Activated gamma-delta T cell (primary cell): ENCODE results near the gene PLRG1.
A peak's percentile ranks its signal among the peaks of the same experiment; 100 is the strongest.
"Not testable (repeated sequence)": the region's sequence is repeated elsewhere in the genome, so short reads cannot be mapped to it uniquely, and the experiment has no call there.

Experiments used
- DNase-seq: peaks from one replicate; lab custom pipeline; 2025; lab: John Stamatoyannopoulos, UW
- total RNA-seq, 2 donors: gene quantifications; one replicate each; lab custom pipeline; 2026; lab: John Stamatoyannopoulos, UW

PLRG1 gene
- 98.4 to 99.5 reads per million in 2 donors for total RNA-seq

DNA sequence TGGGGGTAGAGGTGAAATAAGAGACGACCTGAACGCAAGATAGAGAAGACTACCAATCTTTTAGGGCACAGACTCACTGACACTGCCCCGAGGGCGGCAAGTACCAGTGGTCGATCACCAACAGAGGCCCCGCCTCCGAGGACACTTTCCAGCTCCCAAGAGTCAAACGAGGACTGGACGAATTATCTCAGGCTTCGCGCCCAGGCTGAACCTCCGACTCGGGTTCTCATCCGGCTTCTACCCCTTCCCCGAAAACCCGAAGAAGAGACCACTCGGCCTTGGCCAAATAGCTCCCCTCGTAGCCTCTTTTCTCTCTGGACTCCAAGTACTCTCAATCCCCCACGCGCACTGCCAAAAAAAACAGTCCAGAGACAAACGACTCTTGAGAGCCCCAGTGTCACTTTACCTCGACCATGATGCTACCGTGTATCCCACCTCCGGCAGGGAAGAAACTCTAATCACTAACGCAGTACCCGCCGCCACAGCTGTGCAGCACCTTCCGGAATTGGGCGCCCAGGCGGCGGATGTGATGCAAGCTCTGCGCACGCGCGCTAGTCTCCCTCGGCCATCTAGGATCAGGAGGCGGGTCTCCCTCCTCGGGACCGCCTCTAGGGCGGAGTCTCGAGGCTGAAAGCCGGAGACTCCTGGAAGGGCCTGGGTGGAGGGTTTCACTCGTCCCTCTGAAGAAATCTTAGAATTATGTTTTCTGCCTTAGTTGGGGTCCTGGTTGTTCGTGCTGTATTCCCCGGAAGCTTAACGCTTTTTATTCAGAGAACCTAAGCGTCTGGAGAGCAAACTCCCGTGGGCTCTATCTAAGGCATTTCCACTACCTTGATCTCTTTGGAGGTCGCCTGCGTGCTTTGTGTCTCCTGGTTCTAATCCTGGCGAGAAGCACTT is at the start of gene PLRG1:
TSS of gene PLRG1 (minus strand) at position 507 of the 897 bp plus-strand sequence. CDS start at position 415, 92 bp downstream.
- DNase-seq: peak; percentile 91

DNA sequence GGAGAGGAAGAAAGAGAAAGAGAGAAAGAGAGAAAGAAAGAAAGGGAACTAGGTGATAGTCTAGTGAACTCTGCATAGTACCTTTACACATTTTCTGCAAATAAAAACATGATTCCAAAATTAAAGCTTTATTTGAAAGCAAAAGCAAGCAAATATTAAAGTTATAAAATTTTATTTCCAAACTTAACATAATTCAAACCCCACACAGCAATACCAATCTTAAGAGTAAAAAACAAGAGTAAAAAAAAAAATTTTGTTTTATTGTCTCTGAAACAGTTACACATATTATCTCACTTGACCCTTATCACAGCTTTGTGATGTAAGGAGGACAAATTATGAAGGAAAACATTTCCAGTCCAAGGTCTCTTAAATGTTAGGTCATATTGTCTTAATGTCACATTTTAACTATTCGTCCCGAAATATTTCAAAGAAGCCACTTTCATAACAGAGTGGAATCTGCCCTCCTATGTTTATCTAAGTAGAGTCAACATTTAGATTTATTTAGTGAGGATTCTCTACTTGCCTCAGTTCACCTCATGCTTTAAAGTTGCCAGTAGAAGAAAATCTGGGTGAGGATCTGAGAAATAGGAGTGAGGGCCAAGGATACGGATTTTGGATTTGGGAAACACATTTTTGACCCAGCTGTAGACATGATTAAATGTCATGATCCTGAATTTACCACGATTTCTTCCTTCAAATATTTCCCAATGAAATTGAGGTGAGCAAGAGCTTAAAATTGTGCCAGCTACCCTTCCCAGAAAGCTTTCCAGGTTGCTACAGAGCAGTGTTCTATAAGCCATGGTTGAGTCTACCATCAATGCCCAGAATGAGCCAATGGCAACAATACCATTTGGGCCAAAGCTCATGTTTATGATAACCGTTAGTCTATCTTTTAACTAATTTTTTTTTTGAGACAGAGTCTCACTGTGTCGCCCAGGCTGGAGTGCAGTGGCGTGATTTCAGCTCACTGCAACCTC is 47.9 kb upstream of the PLRG1 start:
- DNase-seq: no peak

DNA sequence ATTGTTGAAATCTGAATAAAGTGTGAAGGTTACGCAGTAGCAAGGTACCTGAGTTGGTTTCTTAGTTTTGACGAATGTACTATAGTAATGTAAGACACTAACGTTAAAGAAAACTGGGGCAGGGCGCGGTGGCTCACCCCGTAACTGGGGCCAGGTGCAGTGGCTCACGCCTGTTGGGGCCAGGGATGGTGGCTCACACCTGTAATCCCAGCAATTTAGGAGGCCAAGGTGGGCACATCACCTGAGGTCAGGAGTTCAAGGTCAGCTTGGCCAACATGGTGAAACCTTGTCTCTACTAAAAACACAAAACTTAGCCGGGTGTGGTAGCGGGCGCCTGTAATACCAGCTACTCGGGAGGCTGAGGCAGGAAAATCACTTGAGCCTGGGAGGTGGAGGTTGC is 47.1 kb upstream of the PLRG1 start:
- DNase-seq: not testable (repeated sequence)

DNA sequence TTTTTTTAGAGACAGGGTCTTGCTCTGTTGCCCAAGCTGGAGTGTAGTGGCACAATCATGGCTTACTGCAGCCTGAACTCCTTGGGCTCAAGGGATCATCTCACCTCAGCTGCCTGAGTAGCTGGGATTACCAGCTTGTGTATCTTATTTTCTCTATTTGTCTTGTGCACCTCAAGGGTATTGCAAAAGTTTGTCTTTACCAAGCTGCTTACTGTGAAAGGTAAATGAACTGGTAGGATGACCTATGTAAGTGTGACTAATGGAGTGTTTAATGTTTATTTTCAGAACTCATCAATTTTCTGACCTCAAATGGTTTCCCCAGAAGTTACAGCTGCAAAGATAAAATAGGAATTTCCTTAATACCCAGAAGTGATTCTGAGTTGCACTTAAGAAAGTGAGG is 45.6 kb upstream of the PLRG1 start:
- DNase-seq: no peak

DNA sequence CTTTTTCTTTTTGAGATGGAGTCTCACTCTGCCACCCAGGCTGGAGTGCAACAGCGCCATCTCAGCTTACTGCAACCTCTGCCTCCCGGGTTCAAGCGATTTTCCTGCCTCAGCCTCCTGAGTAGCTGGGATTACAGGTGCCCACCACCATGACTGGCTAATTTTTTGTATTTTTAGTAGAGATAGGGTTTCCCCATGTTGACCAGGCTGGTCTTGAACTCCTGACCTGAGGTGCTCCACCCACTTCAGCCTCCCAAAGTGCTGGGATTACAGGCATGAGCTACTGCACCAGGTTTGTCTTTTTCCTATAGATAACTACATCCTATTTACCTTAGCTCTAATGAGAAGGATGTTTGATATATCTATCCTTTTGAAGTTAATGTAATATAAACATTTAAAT is 44.1 kb upstream of the PLRG1 start:
- DNase-seq: not testable (repeated sequence)

DNA sequence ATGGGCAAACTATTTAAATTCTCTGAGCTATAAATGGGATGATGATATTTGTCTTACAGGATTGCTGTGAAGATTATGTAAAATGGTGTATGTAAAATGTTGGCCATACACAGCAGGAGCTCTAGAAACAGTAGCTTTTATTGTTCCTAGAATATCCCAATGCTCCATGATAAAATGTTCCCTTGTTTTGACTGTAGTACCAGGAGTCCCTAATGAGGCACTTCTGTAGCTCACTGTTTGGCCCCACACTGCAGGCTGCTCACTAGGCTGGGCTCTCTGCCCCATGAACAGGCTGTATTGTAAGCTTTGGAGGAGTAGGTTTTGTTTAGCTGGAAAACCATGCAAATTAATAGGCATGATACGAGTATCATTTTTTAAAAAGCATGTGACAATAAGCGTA is 43.7 kb upstream of the PLRG1 start:
- DNase-seq: no peak

DNA sequence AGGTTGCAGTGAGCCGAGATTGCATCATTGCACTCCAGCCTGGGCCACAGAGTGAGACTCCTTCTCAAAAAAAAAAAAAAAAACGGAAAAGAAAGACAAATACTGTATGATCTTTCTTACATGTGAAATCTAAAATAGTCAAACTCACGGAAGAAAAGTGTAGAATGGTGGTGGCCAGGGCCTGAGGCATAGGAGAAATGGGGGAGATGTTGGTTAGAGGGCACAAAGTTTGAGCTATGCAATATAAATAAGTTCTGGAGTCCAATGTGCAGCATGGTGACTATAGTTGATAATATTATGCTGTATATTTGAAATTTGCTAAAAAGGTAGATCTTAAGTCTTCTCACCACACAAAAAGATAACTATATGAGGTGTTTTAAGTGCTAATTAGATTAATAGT is 41.7 kb upstream of the PLRG1 start:
- no peak for DNase-seq

DNA sequence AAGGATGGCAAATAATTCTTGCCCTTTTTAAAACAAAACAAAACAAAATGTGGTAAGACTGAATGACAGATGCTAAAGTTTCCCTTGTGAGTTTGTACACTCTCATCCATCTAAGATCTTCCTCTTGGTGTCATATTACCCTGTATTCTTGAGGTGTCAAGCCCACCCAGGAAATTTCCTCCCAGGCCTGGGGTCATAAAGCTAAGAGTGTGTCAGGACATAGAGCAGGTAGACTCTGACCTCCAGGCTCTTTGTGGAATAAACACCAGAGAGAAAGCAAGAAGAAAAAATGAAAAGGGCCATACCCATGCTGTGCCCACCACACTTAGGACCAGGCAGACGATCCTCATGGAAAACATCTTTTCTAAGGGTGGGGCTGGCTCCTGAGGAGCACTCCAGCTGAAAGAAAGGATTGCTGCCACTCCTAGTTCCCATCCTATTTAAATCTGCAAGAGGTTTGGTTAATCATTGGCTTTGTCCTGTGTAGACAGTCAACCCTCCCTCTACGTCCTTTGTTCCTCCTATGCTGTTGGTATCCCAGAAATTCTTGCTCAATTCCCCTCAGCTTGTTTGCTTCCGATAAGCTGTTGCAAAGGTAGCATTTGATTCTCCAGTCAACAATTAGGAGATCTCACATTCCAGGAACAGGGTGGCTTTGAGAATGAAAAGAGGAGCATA is 40.3 kb upstream of the PLRG1 start, which contains the start of gene FGA:
TSS of gene FGA (minus strand) at position 414 of the 678 bp plus-strand sequence. CDS start at position 359, 55 bp downstream.
- DNase-seq: no peak

DNA sequence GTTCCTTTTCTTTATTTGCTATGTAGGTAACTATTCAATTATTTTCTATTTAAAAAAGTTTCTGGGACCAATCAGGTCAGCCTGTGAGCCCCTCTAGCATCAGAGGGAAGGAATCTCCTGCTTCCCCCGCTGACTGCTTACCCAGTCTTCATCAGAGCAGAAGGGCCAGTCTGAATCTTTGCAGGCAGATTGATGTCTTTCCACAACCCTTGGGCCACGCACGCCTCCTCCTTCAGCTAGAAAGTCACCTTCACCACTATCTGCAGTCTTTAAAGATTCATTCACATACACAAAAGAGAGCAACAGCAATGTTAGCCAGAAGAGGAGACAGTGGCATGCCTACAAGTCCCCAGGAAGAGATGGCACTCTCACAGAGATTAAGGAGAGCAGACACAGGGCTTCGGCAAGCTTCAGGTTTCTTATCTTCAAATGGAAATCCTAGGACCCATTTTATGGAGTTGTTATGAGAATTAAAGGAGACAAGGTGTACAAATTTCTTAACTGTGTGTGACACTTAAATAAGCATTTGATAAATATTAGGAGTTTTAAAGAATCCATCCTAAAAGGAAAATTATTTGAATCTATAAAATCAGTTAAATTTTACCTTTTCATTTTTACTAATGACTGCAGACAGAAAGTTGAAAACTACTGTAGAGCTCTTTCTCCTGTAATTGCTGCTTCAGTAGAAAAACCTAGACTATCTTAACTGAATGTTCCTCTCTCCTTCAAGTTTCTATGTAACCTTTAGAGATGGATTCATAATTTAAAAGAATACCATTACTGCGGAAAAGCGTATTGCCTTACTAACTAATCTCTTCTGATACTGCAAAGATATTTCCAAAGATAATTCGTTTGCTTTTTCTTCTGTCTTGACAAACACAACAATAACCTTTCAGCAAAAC is 39.3 kb upstream of the PLRG1 start:
- no peak for DNase-seq

DNA sequence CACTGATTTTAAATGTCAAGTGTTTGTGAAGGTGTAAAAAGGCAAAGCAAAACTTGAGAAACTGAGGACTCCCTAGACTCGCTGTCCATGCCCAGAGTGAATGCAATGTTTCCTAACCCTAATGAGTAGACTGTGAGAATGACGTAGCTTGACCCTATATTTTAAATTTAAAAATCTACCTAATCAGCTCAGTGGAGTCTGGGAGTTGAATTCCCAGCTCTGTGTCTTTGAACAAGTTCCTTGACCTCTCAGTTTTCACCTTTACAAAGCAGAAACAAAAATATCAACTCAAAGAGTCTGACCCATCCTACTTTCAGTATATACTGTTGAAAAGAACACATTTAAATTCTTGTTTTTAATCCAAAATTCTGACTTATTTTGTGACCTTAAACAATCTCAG is 38.0 kb upstream of the PLRG1 start:
- DNase-seq: no peak

DNA sequence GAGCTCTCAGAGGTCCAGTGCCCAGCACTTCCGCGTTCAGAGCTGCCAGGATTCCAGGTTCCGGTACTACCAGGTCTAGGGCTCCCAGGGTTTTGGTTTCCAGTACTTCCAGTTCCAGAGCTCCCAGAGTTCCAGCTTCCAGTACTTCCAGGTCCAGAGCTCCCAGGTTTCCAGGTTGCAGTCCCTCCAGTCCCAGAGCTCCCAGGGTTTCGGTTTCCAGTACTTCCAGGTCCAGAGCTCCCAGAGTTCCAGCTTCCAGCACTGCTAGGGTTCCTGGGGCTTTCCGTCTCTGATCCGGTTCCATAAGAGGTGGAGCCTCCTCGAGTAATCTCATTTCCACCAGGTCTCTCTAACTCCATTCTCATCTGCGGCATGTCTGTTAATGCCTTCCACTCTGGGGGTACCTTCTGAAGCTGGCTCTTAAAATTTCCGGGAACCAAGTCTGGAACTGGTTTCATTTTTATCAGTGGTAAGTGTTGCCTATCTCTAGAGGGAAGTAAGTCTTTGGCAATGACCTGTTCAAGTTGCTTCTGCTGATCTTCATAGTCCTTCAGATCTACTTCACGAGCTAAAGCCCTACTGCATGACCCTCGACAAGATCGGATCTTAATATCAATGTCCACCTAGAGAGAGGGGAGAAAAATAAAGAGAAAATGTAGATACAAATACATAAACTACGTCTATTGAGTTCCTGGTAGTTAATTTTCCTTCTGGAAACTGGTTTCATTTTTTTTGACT is 36.3 kb upstream of the PLRG1 start:
- no peak for DNase-seq

DNA sequence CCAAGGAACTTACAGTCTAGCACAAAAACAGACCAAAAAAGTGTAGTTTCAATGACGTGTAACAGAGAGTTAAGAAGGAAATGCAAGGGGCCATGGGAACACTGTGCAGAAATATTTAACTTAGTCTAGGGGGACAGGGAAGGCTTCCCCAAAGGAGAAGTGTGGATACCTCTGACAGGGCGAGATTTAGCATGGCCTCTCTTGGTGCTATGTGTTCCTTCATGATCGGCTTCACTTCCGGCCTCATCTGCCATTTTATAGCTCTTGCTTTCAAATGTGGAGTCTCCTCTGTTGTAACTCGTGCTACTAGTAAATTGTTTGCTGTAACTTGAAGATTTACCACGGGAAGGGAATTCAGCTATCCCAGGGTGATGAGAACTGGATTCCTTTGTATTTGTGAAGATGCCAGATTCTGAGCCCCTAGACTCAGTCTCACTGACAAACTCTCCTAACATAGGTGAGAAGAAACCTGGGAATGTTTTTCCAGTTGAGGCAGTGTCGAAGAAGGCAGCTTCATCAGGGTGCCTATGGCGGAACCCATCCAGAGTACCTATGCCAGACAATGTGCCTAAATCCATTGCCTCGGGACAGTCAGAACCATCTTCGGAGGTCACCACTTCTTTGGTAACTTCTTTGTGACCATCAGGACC is 35.3 kb upstream of the PLRG1 start:
- no peak for DNase-seq

DNA sequence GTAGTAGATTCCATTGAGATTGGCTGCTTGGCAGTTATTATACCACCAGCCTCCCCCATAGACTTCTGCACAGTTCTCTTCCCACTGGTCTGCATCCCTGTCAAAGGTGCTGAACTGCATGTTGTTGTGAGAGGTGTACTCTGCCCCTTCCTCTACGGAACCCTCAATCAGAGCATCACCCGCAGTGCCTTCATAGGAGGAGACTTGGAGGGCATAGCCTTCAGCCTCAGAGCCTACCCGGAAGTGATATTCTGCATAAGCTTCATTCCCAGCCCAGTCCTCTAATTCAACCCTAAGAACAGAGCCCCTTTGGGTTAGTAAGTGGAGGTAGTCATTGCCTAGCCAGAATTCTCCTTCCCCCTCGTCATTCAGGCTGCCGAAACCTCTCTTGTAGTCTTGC is 34.1 kb upstream of the PLRG1 start:
- DNase-seq: no peak

DNA sequence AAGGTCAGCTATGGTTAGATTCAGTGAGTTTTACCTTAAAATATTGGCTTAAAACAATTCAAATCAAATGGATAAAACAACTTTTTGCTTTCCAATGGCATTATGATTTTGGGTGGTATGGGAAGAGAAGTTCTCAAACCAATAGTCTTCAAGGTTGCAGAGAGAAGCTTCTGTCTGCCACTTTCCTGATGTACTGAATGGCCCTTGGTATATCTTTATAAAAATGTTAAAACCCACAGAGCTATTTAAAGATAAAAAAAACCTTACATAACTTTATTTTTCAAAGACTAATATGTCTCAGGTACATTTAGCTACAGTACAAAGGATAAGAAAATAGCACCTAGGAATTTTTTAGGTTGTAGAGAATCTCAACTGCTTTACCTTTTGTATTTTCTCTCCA is 33.5 kb upstream of the PLRG1 start:
- DNase-seq: no peak

DNA sequence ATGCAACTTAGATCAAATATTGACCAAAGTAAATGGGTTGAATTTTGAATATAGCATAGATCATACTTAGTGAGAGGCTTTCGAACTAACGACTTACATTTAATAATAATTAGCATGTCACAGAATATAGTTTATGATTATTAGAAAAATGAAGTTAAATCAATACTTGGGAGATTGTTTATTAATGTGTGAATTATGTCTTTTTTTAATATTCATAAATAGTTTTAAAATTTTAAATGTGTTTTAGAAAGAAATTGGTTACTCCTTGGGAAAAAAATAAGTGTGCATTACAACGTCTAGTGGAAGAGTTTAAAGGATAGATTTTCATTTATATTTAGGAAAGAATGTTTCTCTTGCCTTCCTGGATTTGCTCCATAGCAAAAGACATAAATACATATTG is 33.0 kb upstream of the PLRG1 start:
- DNase-seq: no peak

DNA sequence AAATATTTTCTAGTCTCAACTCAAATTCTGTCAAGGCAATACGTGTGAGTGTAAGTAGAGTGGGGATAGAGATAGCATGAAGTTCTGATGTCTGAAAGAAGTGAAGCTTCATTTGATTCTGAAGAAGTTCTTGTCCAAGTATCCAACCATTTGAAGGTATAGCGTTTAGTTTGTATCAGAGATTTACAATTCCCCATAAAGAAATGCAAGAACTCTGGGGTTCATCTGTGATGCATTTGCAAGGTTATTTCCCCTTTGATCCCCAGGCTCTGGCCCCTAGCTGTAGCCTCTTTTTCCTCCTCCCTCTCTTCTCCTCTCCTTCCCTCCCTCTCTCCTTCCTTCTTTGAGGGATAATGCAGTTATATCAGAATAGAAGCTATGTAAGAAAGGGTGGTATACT is 32.5 kb upstream of the PLRG1 start:
- DNase-seq: no peak

DNA sequence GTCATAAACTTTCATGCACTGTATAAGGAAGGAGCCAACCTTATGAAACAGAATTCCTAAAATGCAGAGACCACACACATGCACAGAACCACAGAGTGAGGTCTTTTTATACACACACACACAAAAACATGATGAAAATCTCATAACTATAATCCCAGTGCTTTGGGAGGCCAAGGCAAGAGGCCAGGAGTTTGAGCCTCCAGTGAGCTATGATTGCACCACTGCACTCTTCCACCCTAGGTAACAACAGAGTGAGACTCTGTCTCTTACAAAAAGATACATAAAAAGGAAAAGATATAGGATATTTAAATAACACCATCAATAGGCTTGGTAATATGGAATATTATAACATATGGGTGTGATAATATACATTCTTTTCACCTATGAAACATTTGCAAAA is 29.7 kb upstream of the PLRG1 start:
- no peak for DNase-seq

DNA sequence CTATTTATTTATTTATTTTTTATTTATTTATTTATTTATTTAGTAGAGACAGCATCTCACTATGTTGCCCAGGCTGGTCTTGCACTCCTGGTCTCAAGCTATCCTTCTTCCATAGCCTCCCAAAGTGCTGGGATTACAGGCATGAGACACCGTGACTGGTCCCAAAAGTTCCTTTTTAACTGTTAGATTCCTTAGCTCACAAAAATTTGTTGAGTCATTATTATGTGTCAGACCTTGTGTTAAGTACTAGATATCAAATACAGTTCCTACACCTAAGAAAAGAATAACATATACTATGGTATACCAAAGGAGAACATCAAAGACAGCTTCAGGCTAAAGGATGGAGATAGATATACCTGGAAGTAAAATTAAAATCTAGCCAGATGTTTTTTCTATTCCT is 28.7 kb upstream of the PLRG1 start:
- no peak for DNase-seq

DNA sequence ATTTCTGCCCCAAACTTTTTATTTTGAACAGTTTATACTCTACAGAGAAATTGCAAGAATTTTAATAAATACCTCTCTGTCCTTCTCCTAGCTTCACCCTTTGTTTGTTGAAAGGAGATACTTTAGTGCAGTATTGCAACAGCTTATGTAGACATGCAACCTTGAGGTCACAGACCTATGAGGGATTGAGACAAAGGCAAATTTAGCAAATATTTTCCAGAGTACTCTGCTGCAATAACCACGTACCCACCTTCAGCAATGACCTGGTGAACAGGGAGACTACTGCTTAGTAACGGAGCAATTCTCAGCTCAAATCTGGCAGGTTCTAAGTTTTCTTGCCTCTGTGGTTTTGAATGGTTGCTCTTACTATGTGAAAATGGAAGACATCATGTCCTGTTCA is 27.1 kb upstream of the PLRG1 start:
- no peak for DNase-seq

DNA sequence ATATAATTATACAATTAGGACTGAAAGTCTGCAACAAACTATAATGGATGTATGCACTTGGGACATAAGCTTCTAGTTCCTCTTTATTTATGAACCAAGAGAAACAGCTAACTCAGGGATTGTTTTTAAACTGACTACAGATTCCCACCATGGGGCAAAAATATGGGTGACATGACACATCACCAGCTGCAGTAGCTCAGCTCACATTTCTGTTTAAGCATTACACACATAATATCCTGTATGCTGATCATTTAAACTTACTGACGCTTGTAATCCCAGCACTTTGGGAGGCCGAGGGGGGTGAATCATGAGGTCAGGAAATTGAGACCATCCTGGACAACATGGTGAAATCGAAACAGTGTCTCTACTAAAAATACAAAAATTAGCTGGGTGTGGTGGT is 24.1 kb upstream of the PLRG1 start:
- DNase-seq: no peak
